Measurements from ENCODE around the gene PNMT.
"Not testable (repeated sequence)": the region's sequence is repeated elsewhere in the genome, so short reads cannot be mapped to it uniquely, and the experiment has no call there.

PNMT gene

GRCh38 chr17:39688475-39688835 lies 20.2 kb downstream of the PNMT start:
- no peak for DNase-seq

GRCh38 chr17:39688945-39689344 lies 20.7 kb downstream of the PNMT start:
- no peak for DNase-seq

- no peak for DNase-seq
These were observed 26.3 kb downstream of the PNMT start for GRCh38 chr17:39694593-39694992.

- DNase-seq = no peak
These were observed 26.8 kb downstream of the PNMT start for GRCh38 chr17:39695089-39695474.

- DNase-seq = no peak
These were observed 28.5 kb downstream of the PNMT start for GRCh38 chr17:39696731-39697130.

- no peak for DNase-seq
These were observed 29.7 kb downstream of the PNMT start for GRCh38 chr17:39697961-39698360.

GRCh38 chr17:39699157-39699817 lies 31.0 kb downstream of the PNMT start:
- DNase-seq = not testable (repeated sequence)

- no peak for DNase-seq
These were observed 31.5 kb downstream of the PNMT start, which contains the start of gene ERBB2 for GRCh38 chr17:39699818-39700147. Gene ERBB2, plus strand, starts transcription at chr17:39700064. Its CDS starts 175 bp downstream, at chr17:39700239.

GRCh38 chr17:39700148-39700987 lies 32.1 kb downstream of the PNMT start:
- DNase-seq = no peak

- no peak for DNase-seq
These were observed 32.9 kb downstream of the PNMT start for GRCh38 chr17:39701012-39701783.

- DNase-seq = no peak
These were observed 33.6 kb downstream of the PNMT start for GRCh38 chr17:39701784-39702422.

GRCh38 chr17:39702901-39703893 lies 34.9 kb downstream of the PNMT start:
- DNase-seq = no peak

- no peak for DNase-seq
These were observed 35.7 kb downstream of the PNMT start for GRCh38 chr17:39703913-39704312.

GRCh38 chr17:39704821-39705551 lies 36.7 kb downstream of the PNMT start:
- DNase-seq = no peak

- DNase-seq = no peak
These were observed 37.6 kb downstream of the PNMT start for GRCh38 chr17:39705786-39706348.

GRCh38 chr17:39706383-39706782 lies 38.1 kb downstream of the PNMT start:
- no peak for DNase-seq

- peak in 1 of 5 donors; percentile 55 for DNase-seq
These were observed 38.7 kb downstream of the PNMT start for GRCh38 chr17:39706921-39707337.

GRCh38 chr17:39709319-39709997 lies 41.2 kb downstream of the PNMT start:
- DNase-seq = no peak

GRCh38 chr17:39709998-39710964 lies 42.0 kb downstream of the PNMT start:
- no peak for DNase-seq
